ENCODE results near the gene PPP2R5A.
"Not testable (repeated sequence)": the region's sequence is repeated elsewhere in the genome, so short reads cannot be mapped to it uniquely, and the experiment has no call there.

The PPP2R5A gene

DNA sequence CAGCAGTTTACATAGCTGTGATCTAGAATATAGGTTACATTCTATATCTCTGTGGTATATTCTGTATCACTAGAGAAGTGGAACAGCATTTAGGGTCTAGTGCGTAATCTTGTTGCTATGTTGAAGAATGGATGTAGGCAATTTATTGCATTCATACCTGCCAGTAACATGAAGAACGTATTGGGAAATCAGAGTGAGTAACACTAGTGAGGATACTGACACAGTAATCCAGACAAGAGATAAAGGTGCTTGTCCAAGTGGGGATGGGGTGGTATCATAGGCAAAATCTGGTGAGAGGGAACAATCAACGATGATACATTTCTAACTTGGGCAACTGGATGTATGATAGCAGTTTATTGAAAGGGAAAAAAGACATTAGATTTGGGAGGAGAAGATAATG lies 9.8 kb downstream of the PPP2R5A start:
- no peak overlapping the region for H3K27ac ChIP-seq
- DNase-seq (ENCODE audit: low read depth, low spot score), result no peak

DNA sequence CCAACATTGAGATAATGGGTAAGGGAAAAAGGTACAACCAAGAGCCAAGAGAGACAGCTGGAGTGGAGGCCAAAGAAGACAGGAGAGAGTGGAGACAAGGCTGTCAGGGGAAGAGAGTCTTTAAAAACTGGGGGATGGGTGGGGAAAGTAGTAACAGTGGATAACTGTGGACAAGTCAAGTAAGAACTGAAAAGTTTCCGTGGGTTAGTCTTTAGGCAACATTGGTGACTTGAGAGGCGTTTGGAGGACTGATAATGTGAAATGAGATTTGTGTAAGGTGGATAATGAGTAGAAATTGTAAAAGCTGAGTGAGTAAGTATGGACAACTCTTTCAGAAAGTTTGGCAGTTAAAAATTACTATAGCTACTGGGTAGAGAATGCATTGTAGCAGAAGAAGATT lies 10.4 kb downstream of the PPP2R5A start:
- no peak overlapping the region for H3K27ac ChIP-seq
- DNase-seq (ENCODE audit: low read depth, low spot score), result no peak

DNA sequence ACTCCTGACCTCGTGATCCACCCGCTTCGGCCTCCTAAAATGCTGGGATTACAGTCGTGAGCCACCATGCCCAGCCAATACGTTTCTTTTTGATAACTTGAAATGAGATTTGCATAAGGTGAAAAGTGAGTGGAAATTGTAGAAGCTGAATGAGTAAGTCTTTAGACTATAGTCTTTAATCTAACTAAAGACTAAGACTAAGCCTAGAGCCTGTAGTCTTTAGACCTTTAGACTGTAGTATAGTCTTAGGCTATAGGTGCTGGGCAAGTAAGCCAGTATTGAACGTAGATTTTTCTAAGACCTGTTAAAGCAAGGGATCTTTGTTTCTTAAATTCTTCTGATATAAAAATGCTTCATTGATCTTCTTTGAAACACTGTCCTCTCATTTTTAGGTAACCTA lies 12.1 kb downstream of the PPP2R5A start:
- no peak overlapping the region for H3K27ac ChIP-seq
- DNase-seq (ENCODE audit: low read depth, low spot score), result no peak

DNA sequence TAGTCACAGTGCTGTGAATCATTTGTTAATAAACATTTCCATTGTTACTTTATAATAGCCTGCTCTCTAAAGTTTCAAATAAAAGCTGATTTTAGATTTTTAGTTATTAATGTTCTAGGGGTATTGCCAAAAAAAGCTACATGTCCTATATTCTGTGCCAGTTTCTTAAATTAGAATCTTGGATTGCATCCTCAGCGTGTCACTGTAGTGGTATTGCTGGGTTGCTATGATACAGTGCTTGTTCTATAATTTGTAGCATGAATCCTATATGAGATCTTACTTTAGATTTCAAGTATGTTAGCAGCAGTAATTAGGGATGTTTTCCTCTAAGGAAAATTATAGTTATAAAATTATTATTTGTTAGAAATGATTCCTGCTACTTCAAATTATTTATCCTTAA lies 16.4 kb downstream of the PPP2R5A start:
- H3K27ac ChIP-seq, result no peak overlapping the region

DNA sequence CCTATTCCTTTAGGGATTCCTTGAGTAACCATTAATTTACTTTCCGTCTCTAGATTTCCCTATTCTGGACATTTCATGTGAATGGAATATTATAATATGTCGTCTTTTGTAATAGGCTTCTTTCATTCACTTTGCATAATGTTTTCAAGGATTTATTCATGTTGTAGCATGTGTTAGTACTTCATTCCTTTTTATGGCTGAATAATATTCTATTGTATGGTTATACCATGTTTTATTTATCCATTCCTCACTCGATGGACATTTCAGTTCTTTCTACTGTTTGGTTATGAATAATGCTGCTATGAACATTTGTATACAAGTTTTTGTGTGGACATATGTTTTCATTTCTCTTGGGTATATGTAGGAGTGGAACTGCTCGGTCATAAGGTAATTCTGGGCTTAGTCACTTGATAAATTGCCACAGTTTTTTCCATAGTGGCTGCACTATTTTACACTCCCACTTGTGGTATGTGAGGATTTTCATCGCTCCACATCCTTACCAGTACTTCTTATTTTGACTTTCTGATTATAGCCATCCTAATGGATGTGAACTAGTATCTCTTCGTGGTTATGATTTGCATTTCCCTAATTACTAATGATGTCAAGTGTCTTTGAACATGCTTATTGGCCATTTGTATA lies 17.7 kb downstream of the PPP2R5A start:
- DNase-seq (ENCODE audit: low read depth, low spot score), result no peak
- no peak overlapping the region for H3K27ac ChIP-seq

More for the DNA sequence above, 16.4 kb downstream of the PPP2R5A start:
- no peak for DNase-seq (ENCODE audit: low read depth, low spot score)

DNA sequence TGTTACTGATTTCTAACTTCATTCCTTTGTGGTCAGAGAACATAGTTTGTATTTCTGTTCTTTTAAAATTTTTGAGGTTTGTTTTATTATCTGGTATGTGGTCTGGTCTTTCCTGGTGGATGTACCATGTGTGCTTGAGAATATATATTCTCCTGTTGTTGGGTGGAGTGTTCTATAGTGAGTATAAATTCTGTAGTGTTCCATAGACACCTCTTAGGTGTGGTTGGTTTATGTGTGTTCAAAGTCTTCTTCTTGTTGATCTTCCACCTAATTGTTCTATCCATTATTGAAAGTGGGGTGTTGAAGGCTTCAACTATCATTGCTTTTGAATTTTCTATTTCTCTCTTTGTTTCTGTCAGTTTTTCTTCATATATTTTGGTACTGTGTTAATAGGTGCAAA lies 20.1 kb downstream of the PPP2R5A start:
- no peak for DNase-seq (ENCODE audit: low read depth, low spot score)
- no peak overlapping the region for H3K27ac ChIP-seq

DNA sequence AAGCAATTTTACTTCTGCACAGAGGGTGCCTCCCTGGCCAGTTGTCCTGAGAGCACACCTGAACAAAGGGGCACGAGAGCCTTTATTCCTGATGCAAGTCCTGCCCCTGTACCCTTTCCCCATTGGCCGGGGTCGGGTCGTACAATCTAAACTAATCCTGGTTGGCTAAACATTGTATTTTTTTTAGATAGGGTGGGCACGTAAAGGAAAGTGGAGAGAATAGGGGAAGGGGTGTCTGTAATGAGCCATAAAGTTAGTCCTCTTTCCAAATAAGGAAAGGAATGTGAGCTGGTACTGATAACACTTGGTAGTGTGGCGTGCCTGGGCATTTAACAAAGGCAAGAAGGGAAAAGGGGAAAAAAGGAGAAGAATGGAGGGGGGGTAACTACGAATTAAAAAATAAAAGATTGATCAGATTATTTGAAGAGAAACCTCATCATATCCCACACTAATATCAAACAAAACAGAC lies 20.8 kb downstream of the PPP2R5A start:
- DNase-seq (ENCODE audit: low read depth, low spot score), result not testable (repeated sequence)

DNA sequence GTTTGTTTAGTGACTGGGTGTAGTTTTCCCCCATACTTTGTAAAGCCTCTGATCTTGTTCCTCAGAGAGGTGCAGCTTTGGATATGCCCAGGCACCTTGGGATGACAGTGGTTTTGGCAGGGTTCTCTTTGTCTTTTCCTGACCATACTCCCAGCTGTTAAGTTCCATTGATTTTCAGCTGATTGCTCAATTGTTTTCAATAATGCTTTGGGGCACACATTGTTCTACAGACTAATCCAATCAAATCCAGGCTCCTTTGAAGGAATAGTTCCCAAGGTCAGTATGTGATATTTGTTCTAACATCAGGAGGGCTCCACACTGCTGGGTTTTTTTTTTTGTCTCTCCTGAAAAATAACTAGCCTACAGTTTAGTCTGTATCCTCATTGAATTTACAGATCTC lies 24.8 kb downstream of the PPP2R5A start:
- DNase-seq (ENCODE audit: low read depth, low spot score), result no peak
- no peak overlapping the region for H3K27ac ChIP-seq

More for the DNA sequence above, 20.8 kb downstream of the PPP2R5A start:
- H3K27ac ChIP-seq, result not testable (repeated sequence)

DNA sequence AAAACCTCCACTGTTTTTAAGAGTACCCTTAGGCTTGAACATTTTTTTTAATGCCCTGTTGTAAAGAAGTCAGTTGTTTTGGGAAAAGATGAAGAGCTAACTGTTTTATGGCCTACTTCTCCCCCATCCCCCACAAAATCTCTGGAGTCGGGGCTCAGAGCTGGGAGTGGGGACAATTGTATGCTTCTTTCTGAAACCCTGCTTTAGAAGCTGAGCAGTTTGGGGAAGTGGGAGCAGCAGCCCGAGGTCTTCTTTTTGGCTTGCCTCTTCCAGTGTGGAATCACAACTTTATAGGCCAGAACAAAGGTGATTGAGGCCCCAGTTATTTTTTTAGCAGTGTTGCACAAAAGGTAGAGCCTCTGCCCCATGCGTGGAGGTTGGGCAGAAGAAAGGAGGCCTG lies 25.2 kb downstream of the PPP2R5A start:
- DNase-seq (ENCODE audit: low read depth, low spot score), result no peak
- no peak overlapping the region for H3K27ac ChIP-seq

DNA sequence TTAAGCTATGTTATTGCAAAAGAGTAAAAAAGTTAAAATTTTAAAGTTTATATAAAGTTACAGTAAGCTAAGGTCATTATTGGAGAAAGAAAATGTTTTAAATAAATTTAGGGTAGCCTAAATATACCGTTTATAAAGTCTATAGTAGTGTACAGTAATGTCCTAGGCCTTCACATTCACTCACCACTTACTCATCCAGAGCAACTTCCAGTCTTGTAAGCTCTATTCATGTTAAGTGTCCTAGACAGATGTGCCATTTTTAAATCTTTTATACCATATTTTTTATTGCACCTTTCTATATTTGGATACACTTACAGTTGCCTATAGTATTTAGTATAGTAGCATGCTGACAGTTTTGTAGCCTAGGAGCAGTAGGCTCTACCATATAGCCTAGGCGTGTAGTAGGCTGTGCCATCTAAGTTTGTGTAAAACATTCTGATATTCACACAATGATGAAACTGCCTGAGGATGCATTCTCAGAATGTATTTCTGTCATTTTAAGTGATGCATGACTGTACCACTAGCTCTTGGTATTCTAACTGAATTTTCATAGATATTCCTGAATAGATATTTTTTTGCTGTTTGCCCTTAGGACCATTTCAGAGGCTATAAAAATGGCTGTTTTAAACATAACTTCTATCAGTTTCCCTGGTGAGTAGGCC lies 26.8 kb downstream of the PPP2R5A start:
- peak overlapping the region; percentile 9 for H3K27ac ChIP-seq
- no peak for DNase-seq (ENCODE audit: low read depth, low spot score)

DNA sequence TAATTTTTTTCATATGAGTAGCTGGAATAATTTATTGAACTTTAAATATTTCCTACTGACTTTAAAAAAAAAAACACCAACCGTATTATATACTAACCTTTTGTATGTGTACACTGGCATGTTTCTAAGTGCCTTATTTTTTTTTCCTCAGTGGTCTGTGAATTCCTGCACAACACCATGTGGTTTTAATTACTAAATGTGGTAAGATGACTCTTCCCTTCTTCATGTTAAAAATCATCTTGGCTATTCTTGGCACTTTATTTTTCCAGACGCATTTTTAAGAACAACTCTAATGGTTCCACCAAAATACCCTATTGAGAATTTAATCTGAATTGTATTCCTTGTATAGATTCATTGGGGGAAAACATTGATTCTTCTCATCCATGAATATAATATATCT lies 28.4 kb downstream of the PPP2R5A start:
- DNase-seq (ENCODE audit: low read depth, low spot score), result no peak
- no peak overlapping the region for H3K27ac ChIP-seq

DNA sequence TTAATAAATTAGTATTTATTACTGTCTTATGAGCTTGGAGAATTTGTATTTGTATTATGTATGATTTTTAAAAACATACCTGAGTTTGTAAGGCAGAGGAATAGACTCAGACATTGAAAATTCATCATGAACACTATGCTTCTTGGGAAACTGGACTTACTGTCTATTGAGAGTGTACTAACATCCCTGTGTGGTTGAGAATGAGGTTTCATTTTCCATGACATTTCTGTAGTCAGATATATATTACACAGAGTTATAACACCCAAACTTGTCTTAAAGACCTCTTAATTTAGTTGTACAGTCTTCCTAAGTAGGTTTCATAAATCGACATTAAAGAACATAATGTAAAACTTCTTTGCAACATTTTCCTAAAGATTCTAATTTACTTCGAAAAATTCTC lies 30.0 kb downstream of the PPP2R5A start:
- no peak for DNase-seq (ENCODE audit: low read depth, low spot score)
- H3K27ac ChIP-seq, result no peak overlapping the region

DNA sequence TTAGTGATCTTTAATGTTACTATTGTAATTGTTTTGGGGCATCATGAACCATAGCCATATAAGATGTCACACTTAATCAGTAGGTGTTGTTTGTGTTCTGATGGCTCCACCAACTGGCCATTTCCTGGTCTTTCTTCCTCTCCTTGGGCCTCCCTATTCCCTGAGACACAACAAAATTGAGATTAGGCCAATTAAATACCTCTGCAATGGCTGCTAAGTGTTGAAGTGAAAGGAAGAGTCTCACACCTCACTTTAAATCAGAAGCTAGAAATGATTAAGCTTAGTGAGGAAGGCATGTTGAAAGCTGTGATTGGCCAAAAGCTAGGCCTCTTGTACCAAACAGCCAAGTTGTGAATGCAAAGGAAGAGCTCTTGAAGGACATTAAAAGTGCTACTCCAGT lies 30.7 kb downstream of the PPP2R5A start:
- no peak overlapping the region for H3K27ac ChIP-seq
- no peak for DNase-seq (ENCODE audit: low read depth, low spot score)

DNA sequence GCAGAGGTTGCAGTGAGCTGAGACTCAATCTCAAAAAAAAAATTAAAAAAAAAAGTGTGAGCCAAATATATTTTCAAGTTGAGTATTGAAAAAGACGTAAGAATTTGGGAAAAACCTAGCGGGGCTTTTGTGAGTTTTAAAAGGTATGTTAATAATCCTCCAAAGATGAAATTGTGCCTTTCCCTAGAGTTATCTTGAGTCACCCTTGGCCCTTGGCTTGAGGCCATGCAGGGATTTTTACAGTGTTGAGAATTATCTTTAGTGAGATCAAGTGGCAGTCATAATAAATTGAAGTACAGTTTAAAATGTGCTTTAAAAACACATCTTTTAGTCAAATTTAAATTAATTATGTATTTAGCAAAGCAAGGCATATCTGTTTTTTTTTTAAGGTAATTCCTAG lies 32.7 kb downstream of the PPP2R5A start:
- DNase-seq (ENCODE audit: low read depth, low spot score), result no peak
- no peak overlapping the region for H3K27ac ChIP-seq

DNA sequence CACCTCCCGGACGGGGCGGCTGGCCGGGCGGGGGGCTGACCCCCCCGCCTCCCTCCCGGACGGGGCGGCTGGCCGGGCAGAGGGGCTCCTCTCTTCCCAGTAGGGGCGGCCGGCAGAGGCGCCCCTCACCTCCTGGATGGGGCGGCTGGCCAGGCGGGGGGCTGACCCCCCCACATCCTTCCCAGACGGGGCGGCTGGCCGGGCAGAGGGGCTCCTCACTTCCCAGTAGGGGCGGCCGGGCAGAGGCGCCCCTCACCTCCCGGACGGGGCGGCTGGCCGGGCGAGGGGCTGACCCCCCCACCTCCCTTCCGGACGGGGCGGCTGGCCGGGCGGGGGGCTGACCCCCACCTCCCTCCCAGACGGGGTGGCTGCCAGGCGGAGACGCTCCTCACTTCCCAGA lies 35.8 kb downstream of the PPP2R5A start:
- not testable (repeated sequence) for DNase-seq (ENCODE audit: low read depth, low spot score); H3K27ac ChIP-seq

DNA sequence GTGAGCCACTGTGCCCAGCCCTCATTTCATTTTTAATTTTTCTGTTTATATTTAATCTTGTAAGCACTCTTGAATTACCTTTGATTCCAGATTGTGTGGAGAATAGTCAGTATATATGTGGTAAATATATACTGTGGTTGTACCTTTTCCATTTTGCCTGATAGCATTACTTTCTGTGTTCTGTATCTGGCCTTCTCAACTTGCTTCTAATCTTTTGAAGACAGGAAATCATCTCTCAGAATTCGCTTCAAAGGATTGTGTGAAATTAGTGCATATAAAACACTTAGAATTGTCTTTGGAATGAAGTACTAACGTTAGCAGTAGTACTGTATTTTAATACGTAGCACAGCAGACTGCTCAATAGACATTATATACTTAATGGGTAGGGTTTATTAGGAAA lies 37.9 kb downstream of the PPP2R5A start:
- no peak for DNase-seq (ENCODE audit: low read depth, low spot score)
- H3K27ac ChIP-seq, result no peak overlapping the region

DNA sequence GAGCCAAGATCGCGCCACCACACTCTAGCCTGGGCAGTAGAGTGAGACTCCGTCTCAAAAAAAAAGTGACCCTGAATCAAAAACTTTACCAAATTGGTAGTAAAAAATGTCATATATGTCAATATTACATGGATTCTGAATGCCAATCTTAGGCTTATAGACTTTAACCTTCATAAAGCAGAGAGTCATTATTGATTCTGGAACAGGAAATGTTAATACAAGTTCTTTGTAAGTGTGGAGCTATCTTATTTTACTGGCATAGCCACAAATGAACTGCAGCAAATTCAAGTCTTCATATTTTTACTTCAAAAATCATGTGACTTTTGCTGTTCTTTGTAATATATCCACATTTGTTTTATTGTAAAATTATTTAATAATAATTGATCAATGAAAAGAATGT lies 41.3 kb downstream of the PPP2R5A start:
- H3K27ac ChIP-seq, result no peak overlapping the region
- DNase-seq (ENCODE audit: low read depth, low spot score), result no peak

DNA sequence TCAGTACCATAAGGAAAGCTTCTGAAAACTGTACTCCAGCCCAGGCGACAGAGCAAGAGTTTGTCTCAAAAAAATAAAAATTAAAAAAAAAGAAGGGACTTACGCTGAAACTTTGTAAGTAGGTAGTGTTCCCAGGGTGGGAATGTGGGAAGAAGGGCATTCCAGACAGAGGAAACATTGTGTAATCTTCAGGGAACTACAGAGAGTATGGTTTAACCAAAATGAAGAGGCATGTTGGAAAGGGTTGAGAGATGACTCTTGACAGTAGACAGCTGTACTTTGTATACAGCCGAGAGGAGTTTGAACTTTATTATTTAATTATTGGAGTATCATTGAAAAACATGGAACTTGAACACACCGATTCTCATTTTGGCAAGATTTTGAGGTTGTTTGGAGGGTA lies 43.0 kb downstream of the PPP2R5A start:
- H3K27ac ChIP-seq, result no peak overlapping the region
- DNase-seq (ENCODE audit: low read depth, low spot score), result no peak

DNA sequence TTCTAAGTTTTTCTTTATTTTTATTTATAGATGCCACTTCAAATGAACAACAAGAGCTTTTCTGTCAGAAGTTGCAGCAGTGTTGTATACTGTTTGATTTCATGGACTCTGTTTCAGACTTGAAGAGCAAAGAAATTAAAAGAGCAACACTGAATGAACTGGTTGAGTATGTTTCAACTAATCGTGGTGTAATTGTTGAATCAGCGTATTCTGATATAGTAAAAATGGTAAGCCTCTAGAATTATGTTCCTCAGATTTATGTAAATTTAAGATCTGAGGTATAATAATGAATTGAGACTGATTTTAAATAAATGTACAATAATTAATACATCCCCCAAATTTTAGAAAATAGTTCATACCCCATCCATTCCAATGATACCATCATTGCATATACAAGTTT lies 43.9 kb downstream of the PPP2R5A start:
- H3K27ac ChIP-seq, result no peak overlapping the region
- no peak for DNase-seq (ENCODE audit: low read depth, low spot score)

DNA sequence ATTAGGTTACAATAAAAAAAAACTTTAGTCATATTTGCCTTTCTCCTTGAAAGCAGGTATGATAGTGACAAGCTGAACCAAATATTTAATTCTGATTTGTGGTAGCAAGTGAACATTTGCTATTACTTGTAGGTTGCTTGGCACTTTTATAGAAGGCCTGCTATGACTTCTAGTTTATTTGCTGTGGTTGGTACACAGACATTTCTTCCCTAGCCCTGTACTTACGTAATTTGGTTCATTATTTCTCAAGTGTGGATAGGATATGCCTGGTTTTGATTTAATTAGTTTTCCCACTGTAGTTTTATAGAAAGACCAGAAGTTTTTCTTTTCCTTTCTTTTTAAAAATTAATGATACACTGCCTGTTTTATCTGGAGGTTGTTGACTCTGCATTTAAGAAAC lies 55.9 kb downstream of the PPP2R5A start:
- H3K27ac ChIP-seq, result no peak overlapping the region

DNA sequence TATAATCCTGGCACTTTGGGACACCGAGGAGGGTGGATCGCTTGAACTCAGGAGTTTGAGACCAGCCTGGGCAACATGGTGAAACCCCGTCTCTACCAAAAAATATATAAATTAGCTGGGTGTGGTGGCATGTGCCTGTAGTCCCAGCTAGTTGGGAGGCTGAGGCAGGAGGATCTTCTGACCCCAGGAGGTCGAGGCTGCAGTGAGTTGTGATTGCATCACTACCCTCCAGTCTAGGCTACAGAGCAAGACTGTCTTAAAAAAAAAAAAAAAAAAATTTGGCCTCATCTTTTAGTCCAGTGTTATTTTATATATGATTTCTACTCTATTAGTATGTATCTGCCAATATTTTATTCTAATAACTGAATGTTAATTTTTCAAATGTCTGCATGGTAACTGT lies 59.7 kb downstream of the PPP2R5A start:
- H3K27ac ChIP-seq, result no peak overlapping the region
- DNase-seq (ENCODE audit: low read depth, low spot score), result no peak

More for the DNA sequence above, 55.9 kb downstream of the PPP2R5A start:
- no peak for DNase-seq (ENCODE audit: low read depth, low spot score)

DNA sequence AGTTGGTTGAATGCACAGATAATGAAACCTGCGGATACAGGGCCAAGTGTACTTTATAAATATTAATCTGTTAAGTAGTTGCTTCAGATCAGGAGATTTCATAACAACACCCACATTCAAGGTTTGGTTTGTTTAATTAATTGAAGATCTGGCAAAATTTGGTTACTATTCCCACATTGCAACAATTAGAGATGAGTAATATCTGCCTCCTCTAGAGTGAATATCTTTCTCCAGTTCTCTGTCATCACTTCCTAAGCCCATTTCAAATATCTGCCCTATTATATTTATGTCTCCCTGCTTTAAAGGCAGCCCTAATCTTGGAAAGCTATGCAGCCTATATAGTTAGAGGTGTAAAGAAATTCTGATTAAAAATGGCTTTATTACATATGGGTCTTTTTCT lies 61.4 kb downstream of the PPP2R5A start:
- DNase-seq (ENCODE audit: low read depth, low spot score), result no peak
- H3K27ac ChIP-seq, result no peak overlapping the region
